ENCODE results near the gene DCDC2. TPM values are rescaled to one million over a fixed set of nuclear protein-coding genes. Genes with fewer than 3 reads are reported as not detected.
A peak's percentile ranks its signal among the peaks of the same experiment; 100 is the strongest.

DCDC2 gene
- total RNA-seq, 2 donors from 2014 or later, result 0.34 to 2.5 TPM

- Histone ChIP-seq H3K4me1 (replicated peaks) (no peaks in the 10 kb centered on the region), H3K9me3 (no peaks in the 10 kb centered on the region), H3K27me3 (replicated peaks; ENCODE audit: insufficient read depth) (no peaks in the 10 kb centered on the region), H3K4me3 (no peak overlapping the region), H3K36me3 (no peaks in the 10 kb centered on the region), H3K27ac (no peak overlapping the region)
- TF ChIP-seq CTCF (IDR thresholded peaks at IDR 0.05), result no peak
- TF ChIP-seq POLR2A (IDR thresholded peaks at IDR 0.05), result no peak
- no peak for TF ChIP-seq POLR2AphosphoS5 (IDR thresholded peaks at IDR 0.05)
- DNase-seq (ENCODE audit: low spot score), result no peak
- intact Hi-C loops (cut with DNase I), result no loop called here
- WGBS, result 92% methylated on average over 1 of the region's 1 CpG
Measured at GRCh38 chr6:24353861-24354260, 4.0 kb downstream of the DCDC2 start.

- H3K36me3 ChIP-seq, result no peaks in the 10 kb centered on the region
- H3K9me3 ChIP-seq, result no peaks in the 10 kb centered on the region
- no peak for DNase-seq (ENCODE audit: low spot score)
- intact Hi-C loops (cut with DNase I), result no loop called here
- no peaks in the 10 kb centered on the region for H3K4me1 ChIP-seq (replicated peaks)
- TF ChIP-seq CTCF (IDR thresholded peaks at IDR 0.05) (no peak), POLR2A (IDR thresholded peaks at IDR 0.05) (no peak), POLR2AphosphoS5 (IDR thresholded peaks at IDR 0.05) (no peak)
- H3K4me3 ChIP-seq, result no peak overlapping the region
- no peak overlapping the region for H3K27ac ChIP-seq
- H3K27me3 ChIP-seq (replicated peaks; ENCODE audit: insufficient read depth), result no peaks in the 10 kb centered on the region
- WGBS, result 100% methylated on average over 1 of the region's 1 CpG
Measured at GRCh38 chr6:24352434-24352833, 5.4 kb downstream of the DCDC2 start.

GRCh38 chr6:24344976-24345375 is 12.9 kb downstream of the DCDC2 start:
- no peak overlapping the region for H3K4me3 ChIP-seq
- H3K27ac ChIP-seq, result no peak overlapping the region
- H3K27me3 ChIP-seq (replicated peaks; ENCODE audit: insufficient read depth), result no peaks in the 10 kb centered on the region
- TF ChIP-seq POLR2AphosphoS5 (IDR thresholded peaks at IDR 0.05), result no peak
- no peak for TF ChIP-seq CTCF (IDR thresholded peaks at IDR 0.05)
- TF ChIP-seq POLR2A (IDR thresholded peaks at IDR 0.05), result no peak
- H3K36me3 ChIP-seq, result no peaks in the 10 kb centered on the region
- H3K9me3 ChIP-seq, result no peaks in the 10 kb centered on the region
- intact Hi-C loops (cut with DNase I), result no loop called here
- WGBS, result 89% methylated on average over 3 of the region's 3 CpGs
- no peak for DNase-seq (ENCODE audit: low spot score)
- no peaks in the 10 kb centered on the region for H3K4me1 ChIP-seq (replicated peaks)

- Histone ChIP-seq H3K27me3 (replicated peaks; ENCODE audit: insufficient read depth) (no peaks in the 10 kb centered on the region), H3K9me3 (no peaks in the 10 kb centered on the region), H3K4me1 (replicated peaks) (no peaks in the 10 kb centered on the region), H3K36me3 (no peaks in the 10 kb centered on the region), H3K4me3 (no peak overlapping the region), H3K27ac (no peak overlapping the region)
- TF ChIP-seq POLR2AphosphoS5 (IDR thresholded peaks at IDR 0.05) (peak; percentile 45), CTCF (IDR thresholded peaks at IDR 0.05) (no peak), POLR2A (IDR thresholded peaks at IDR 0.05) (no peak)
- intact Hi-C loops (cut with DNase I), result no loop called here
- WGBS, result 41% methylated on average over 6 of the region's 6 CpGs
- DNase-seq (ENCODE audit: low spot score), result peak; percentile 21
Measured at GRCh38 chr6:24340998-24341938, 16.6 kb downstream of the DCDC2 start.

GRCh38 chr6:24339932-24340331 is 17.9 kb downstream of the DCDC2 start:
- Histone ChIP-seq H3K36me3 (no peaks in the 10 kb centered on the region), H3K4me3 (no peak overlapping the region), H3K9me3 (no peaks in the 10 kb centered on the region), H3K4me1 (replicated peaks) (no peaks in the 10 kb centered on the region), H3K27ac (no peak overlapping the region), H3K27me3 (replicated peaks; ENCODE audit: insufficient read depth) (no peaks in the 10 kb centered on the region)
- DNase-seq (ENCODE audit: low spot score), result no peak
- WGBS, result 84% methylated on average over 3 of the region's 3 CpGs
- intact Hi-C loops (cut with DNase I), result no loop called here
- TF ChIP-seq POLR2A (IDR thresholded peaks at IDR 0.05), result no peak
- TF ChIP-seq POLR2AphosphoS5 (IDR thresholded peaks at IDR 0.05), result no peak
- TF ChIP-seq CTCF (IDR thresholded peaks at IDR 0.05), result no peak
